GM10266 (cell line): Measurements from ENCODE around the gene ZNF429.
"Not testable (repeated sequence)": the region's sequence is repeated elsewhere in the genome, so short reads cannot be mapped to it uniquely, and the experiment has no call there.

Experiments
- DNase-seq: peaks from one replicate; pipeline ENCODE4 v3.0.0; 2012; ENCODE audit errors: extremely low spot score
- CTCF ChIP-seq: IDR thresholded peaks from 2 replicates; pipeline ENCODE4 v1.5.1; 2012; ENCODE audit warnings: mild to moderate bottlenecking, low read depth; ENCODE audit not compliant: control insufficient read depth, insufficient read depth; ENCODE audit errors: missing control alignments

The ZNF429 gene

GRCh38 chr19:21491146-21491545 lies 14.3 kb upstream of the ZNF429 start:
- no peak for DNase-seq
- TF ChIP-seq CTCF, result no peak

- DNase-seq, result no peak
Measured at GRCh38 chr19:21492947-21493906, 12.2 kb upstream of the ZNF429 start.

GRCh38 chr19:21496876-21497275 lies 8.5 kb upstream of the ZNF429 start:
- TF ChIP-seq CTCF, result no peak
- no peak for DNase-seq

More at GRCh38 chr19:21492947-21493906, 12.2 kb upstream of the ZNF429 start:
- no peak for TF ChIP-seq CTCF

GRCh38 chr19:21498651-21499050 lies 6.8 kb upstream of the ZNF429 start:
- TF ChIP-seq CTCF, result no peak
- DNase-seq, result no peak

GRCh38 chr19:21508198-21508597 lies 2.8 kb downstream of the ZNF429 start:
- no peak for DNase-seq
- TF ChIP-seq CTCF, result no peak

- not testable (repeated sequence) for DNase-seq
Measured at GRCh38 chr19:21511058-21511457, 5.7 kb downstream of the ZNF429 start.

GRCh38 chr19:21512609-21513008 lies 7.2 kb downstream of the ZNF429 start:
- DNase-seq, result not testable (repeated sequence)

GRCh38 chr19:21513651-21514050 lies 8.2 kb downstream of the ZNF429 start:
- no peak for DNase-seq
- no peak for TF ChIP-seq CTCF
